Stimulated activated CD8-positive, alpha-beta memory T cell treated with anti-CD3 and anti-CD28 coated beads, Interleukin-2, amount 100 ng/mL, for 48 hours (primary cell): ENCODE data around the gene PLA2G4B.

Experiments
- DNase-seq, 2 donors: peaks; one replicate each; pipeline ENCODE4 v3.0.0-alpha.2; 2020; ENCODE audit warnings: low read depth in 2 of 2

PLA2G4B gene, protein sequence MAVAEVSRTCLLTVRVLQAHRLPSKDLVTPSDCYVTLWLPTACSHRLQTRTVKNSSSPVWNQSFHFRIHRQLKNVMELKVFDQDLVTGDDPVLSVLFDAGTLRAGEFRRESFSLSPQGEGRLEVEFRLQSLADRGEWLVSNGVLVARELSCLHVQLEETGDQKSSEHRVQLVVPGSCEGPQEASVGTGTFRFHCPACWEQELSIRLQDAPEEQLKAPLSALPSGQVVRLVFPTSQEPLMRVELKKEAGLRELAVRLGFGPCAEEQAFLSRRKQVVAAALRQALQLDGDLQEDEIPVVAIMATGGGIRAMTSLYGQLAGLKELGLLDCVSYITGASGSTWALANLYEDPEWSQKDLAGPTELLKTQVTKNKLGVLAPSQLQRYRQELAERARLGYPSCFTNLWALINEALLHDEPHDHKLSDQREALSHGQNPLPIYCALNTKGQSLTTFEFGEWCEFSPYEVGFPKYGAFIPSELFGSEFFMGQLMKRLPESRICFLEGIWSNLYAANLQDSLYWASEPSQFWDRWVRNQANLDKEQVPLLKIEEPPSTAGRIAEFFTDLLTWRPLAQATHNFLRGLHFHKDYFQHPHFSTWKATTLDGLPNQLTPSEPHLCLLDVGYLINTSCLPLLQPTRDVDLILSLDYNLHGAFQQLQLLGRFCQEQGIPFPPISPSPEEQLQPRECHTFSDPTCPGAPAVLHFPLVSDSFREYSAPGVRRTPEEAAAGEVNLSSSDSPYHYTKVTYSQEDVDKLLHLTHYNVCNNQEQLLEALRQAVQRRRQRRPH

DNA sequence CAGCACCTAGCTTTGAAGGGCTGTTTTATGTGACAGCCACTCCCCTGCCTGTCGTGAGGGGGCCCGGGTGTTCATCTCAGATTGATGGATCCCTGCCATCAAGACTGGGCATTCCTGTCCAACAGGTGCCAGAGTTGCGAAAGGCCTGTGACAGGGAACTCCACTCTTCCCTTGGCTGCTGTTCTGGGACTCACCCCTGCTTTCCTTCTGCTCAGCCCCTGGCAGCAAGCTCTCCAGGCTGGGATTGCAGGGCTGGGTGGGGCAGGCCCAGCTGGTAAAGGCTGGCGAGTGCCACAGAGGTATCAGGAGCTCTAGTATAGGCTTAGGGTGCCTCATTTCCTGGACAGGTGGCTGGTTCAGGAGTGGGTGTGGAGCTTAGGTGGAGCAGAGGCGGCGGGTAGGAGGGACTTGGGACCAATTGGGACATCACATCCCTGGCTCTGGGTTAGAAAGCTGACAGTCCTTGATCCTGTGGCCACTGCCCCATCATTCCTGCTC is at the start of gene PLA2G4B:
Gene PLA2G4B (plus strand): TSS at position 448 of the 498 bp plus-strand sequence. CDS start 67 bp downstream, outside the sequence.
- DNase-seq, result no peak

DNA sequence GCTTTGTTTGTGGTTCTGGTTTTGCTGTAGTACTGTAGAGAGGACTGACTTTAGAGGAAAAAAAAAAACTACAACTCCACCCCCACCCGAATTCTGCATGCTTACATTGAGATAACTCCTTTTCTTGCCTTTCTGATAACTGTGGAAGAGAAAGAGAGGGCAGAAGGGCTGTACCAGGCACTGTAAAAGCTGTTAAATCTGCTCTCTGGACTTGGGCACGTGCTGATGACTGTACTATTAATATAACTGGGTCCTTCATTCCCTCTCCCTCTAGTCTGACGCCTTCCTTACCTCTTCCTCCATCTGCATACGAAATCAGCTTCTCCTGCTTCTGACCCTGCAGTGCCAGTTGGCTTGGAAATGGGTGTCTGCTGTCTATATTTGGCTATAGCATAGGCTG is 49.4 kb upstream of the PLA2G4B start:
- no peak for DNase-seq

DNA sequence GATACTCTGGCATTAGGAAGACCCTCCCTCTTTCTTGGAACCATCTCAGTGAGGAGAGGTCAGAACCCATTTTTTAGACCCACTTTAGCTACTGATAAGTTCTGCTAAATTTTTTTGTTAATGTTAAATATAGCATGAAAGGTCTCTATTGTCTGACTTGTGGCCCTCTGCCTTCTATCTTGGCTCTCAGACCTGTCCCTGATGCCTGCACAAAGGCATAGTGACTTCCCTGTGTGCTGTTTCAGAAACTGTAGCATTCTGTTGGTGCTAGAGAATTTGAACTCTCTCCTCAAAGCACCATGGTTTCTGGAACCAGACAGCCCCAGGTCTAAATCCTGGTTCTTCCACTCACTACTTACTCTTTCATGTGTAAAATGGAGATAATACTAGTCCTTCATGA is 49.0 kb upstream of the PLA2G4B start:
- DNase-seq, result no peak

DNA sequence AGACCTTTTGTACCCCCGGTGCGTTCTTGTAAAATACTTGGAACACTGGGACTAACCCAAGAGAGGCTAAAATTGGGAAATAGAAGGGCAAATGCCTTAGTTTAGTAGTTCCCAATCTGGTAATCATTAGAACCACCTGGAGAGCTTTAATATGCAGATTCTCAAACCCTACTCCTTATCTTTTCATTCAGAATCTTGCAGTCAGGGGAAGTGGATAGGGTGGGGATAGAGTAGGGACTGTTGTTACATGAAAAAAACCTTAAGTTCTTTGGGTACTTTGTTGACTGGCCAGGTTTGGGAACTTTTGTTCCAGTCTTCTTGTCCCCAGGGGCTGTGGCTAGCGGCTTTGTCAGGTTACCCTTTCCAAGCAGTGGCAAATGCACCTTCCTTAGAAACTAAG is 48.5 kb upstream of the PLA2G4B start:
- DNase-seq, result no peak

DNA sequence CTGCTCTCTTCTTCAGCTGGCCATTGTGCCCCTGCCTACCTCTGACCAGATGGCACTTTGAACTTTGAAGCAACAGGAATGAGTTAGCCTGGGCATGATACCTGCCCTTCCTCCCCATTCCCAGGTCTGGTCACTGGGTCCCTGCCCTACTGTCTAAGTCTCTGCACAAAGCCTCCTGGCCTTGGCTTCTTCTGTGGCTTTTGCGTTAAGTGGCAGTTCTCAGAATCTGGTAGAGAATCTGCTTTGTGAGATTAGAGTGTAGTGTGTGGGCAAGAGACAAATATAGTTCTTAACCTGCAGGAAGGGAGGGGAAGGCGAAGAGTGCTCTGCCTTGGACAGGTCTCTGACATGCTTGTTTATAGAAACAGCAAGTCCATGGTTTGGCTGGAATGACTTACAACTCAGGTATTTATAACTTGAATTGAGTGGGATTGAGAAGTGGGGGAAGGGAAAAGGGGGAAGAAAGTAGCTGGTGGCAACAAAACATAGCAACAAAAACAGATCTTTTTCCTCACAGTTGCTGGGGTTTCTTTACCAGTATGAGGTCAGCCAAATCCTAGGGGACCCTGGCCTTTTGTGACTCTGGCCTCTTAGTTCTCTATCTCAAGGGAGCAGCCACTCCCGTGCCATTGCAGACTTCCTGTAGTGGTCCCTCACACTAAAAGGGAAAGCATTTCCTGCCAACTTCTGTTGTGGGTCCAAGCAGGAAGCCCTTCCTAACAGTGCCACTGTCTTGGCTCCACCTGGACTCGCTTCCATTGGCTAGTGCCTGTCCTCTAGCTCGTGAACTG is 47.7 kb upstream of the PLA2G4B start:
- no peak for DNase-seq

DNA sequence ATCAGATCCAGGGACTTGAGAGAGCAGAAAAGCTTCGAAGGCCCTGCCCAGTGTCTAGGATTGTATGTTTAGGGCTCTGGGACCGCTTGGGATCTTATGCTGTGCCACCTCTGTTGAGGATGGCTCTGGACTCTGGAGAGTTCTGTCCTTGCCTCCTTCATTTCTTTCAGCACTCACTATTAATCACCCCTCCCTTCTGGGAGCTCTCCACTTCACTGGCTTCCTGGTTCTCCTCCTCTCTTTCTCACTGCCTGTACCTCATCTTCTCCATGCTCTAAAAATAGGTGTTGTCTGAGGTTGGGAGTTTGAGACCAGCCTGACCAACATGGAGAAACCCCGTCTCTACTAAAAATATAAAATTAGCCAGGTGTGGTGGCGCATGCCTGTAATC is 47.1 kb upstream of the PLA2G4B start:
- DNase-seq, result no peak

DNA sequence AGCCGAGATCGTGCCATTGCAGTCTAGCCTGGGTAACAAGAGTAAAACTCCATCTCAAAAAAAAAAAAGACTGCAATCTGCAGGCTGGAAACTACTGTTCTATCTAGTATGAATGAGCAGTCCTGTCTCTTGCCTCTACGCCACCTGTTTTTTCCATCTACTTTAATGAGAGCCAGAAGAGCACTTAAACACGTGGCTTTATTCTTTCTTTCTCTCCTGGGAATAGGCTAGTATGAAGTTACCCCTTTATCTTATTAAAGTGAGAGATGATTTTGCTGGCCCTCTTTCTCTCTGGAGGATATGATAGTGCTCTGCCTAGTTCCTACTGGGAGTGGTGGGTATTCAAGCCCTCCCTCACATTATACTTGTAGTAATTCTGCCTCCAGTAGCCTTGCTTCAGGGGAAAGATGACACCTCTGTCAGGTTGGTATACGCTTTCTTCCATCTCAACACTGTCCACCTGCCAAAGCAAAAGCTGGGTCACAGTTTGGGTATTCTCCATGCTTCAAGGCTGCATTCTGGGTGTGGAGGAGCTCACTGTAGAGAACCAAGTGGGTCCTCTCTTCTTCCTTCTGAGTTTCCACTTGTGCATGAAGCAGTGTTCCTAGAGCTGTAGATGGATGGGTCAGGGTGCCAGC is 46.5 kb upstream of the PLA2G4B start:
- DNase-seq, result no peak

DNA sequence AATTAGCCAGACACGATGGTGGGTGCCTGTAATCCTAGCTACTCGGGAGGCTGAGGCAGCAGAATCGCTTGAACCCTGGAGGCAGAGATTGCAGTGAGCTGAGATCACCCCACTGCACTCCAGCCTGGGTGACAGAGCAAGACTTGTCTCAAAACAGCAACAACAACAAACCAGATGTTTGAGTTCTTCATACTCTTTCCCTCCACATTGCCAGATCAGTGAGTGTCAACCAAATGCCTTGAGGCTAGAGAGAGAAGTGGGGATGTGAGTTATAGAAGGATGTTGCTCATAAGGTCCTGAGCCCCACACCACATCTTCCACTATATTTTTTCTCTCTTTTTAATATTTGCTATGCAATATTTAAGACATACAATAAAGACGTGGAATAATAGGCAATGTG is 44.6 kb upstream of the PLA2G4B start:
- DNase-seq, result no peak

DNA sequence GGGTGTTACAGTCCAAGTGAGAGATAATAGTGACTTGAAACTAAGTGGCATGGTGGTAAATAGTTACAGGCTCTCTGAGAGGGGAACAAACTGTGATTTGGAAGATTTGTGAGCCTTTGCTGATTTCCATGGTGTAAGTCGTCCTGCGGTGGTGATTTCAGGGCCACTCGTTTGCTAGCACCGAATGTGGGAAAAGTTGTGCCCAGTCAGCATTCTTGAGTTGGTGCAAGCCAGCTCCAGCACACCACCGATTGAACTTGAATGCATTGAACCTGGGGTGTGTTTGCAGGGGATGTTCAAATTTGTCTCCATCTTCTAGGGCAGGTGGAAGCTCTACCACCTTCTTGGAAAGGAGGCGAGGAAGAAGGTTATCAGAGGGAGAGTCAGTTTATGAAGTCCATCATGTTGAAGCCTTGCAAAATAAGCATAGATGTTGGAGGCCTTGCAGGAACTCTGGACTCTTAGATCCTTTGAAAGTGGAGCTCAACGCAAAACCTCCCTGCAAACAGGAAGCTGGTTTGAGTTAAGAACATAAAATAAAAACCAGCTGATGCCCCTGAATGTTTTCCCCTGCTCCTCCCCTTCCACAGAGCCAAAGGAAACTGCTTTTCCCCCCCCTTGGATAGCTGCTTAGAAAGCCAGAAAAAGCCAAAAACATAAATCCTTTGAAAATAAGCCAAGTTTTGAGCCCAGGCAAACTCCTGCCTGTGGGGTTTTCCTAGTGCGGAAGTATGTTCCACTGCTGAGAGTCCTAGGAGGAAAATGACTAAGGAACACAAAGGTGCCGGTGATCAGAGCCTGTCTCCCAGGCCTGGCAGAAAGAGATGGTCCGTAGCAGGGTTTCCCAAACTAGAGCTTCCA is 42.4 kb upstream of the PLA2G4B start:
- no peak for DNase-seq

DNA sequence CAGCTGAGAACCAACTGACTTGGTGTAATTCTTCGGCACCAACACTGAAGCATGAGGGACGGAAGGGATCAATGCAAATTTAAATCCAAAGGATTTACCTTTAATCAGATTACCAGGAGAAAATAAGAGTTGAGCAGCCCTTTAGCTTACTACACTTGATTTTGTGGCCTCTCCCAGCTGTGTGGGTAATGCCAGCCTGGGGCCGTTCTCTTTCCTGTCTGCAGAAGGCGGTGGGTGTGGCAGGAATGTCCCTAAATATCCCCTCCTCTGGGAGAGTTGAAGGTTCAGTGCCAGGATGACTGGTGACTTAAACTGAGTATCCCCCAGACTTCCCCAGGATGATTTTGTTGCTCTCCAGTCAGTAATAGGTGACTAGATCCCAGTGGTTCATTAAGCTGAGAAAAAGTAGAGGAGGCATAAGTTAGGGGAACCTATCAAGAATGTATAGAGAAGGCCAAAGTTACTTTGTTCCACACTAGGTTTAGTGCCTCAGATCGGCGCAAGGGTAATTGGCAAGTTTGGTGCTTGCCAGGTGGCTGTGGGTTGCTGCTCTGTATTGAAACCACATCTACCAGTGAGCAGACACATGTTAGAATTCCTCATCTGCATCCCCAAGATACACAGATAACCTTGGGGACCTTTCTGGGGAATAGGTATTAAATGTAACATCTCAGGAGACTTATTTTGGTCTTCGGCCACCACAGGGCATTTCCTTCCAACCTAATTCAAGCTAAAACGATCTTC is 41.3 kb upstream of the PLA2G4B start:
- DNase-seq, result no peak

DNA sequence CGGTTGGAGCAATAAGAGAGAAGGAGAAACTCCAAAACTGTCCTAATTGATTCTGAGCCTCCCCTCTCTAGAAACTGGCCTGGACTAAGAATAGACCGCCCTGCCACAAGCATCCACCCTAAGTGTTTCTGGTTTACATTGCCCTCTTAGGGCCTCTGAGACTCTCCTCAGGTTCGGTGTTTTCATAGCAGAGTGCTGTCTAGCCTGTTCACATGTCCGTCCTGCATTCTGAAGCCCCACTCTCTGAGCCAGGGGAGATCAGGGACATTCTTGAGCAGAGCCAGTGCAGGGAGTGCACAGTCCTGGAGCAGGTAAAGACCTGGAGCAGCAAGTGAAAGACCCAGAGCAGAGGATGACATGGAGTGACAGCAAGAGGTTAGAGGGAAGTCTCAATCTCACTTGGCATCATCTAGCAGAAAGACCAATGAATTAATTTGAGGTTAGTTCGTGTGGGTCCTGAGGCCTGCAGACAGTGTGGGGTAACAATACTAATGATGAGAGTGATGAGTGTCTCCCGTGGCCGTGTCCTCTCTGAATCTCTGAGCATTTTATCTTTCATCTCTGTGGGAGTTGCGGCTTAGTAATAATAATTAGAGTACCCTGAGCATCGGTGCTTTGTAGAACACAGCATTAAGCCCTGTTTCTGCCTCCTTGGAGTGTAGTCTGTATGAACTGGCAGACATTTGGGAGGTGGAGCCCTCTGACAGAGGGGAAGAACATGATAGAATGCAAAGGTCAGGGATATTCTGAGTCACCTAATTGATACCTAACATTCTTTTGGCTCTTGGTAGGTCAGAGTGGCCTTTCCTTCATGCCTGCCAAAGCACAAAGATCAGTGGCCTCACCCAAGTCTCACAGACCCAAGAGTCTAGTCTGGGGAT is 39.8 kb upstream of the PLA2G4B start:
- DNase-seq, result no peak

DNA sequence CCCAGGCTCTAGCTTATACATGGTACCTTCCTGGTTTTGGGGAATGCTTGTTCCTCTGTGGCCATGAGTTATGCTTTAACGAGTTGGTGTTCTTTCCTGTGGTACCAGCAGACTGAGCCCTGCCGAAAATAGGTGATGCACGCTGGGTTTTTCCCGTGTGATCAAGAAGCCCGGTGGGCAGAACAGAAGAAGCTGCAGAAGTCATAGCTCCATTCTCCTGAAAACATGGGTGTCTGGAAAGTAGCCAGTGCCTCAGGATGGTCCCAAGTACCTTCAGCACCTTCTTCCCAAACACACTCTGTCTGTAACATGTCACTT is 39.2 kb upstream of the PLA2G4B start:
- no peak for DNase-seq

DNA sequence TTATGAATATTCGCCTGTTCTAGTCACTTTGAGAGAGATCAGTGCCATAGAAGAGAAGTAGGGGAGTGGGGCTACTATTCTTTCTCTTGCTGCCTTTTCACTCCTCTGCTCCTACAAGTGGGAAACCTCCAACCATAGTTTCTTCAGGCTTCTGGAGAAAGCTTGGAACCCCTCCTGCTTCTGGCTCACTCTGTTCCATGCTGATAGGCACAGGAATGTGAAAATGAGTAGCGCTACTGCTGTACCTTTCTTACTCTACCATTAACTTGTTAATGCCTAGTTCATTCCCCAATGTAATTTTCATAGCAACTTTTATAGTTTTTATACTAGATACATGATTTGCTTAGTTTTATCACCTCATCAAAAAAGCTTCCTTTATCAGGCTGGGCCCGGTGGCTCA is 37.5 kb upstream of the PLA2G4B start:
- DNase-seq, result no peak

DNA sequence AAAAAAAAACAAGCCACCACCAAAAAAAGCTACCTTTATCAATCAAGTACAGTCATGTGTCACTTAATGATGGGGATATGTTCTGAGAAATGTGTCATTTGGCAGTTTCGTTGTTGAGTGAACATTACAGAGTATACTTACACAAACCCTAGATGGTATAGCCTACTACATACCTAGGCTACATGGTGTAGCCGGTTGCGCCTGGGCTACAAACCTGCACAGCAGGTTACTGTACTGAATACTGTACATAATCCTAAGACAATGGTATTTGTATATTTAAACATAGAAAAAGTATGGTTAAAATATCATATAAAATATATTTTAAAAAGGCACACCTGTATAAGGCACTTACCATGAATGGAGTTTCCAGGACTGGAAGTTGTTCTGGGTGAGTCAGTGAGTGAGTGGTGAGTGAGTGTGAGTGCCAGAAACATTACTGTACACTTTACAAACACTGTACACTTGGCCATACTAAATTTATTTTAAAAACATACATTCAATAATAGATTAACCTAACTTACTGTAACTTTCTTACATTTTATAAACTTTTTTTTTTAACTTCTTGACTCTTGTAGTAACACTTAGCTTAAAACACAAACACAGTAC is 36.7 kb upstream of the PLA2G4B start:
- no peak for DNase-seq

DNA sequence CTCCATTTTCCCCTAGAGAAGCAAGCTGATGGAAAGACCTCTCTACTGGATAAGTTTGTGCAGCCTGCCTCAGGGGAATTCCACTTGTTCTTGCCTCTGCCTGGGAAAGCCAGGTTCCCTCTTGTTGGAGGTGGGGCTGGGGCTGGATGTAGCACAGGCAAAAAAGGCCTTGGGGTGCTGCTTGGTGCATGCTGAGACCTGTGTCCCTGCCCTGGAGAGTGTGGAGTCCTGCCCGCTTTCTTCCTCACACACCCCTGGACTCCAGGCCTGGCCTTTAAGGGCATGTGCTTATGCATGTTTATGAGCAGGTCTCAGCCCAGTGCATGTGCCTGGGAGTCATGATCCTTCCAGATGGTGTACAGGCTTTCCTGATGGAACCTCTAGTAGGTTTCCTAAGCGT is 34.3 kb upstream of the PLA2G4B start:
- DNase-seq, result no peak

DNA sequence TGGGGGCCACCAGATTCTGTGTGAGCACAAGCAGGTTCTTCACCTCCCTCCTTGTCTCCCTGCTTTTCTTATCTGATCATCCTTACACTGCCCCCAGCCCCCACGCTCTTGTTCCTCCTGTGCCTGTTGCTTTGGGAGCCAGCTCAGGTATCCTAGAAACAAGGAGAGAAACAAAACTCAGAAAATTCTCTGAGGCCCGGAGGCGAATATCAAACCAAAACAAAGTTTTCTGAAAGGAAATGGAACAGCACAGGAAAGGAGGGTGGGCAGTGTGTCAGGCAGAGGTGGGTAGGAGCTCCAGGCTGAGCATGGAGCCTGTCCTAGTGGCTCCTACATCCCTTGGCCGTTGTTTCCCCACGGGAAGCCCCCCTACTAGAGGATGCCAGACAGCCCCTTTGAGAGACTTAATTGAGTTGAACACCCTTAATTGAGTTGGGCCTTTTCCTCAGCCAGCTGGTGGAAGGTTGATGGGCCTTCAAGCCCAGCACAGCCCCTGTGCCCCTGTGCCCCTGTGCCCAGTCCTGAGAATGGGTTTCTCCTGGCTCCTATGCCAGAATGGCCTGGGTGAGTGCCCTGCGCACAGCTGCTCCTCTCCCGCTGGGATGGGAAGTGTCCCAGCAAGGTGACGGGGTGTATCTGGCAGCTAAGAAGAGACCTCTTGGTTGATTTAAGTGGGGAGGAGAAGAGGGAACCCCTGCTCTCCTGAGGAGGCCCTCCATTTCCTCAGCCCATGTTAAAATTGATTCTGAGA is 33.6 kb upstream of the PLA2G4B start:
- DNase-seq, result no peak

DNA sequence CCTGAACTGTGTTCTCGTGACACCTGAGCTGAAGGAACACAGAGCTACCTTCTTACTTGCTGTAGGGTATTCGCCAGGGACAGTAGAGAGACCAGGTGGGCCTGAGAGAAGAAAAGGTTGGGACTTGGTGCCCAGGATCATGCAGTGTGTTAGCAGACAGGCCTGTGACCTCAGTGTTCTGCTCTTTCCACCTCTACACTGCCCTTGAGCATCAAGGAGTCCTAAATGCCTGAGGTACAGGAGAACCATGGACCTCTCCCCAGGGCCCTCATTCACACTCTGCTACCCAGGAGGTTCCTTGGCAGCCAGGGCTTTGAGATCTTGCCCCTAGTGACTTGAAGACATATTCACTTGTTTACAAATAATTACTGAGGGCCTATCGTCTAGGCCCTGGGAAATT is 32.9 kb upstream of the PLA2G4B start:
- DNase-seq, result no peak
